Measurements from ENCODE around the gene ZFC3H1.

The ZFC3H1 gene

GRCh38 chr12:71666259-71666658 lies 2.6 kb upstream of the ZFC3H1 start:
- Histone ChIP-seq H3F3A (ENCODE audit: insufficient read depth) (peaks cover 11% of the 10 kb centered on the region), H3K36me3 (ENCODE audit: low read length) (no peaks in the 10 kb centered on the region), H3K4me2 (ENCODE audit: low read depth, low read length, poor library complexity, severe bottlenecking) (peak overlapping the region; percentile 93), H3K9ac (ENCODE audit: low read length) (no peak overlapping the region), H4K20me1 (ENCODE audit: low read depth, low read length) (peaks cover 12% of the 10 kb centered on the region), H3K27me3 (ENCODE audit: low read length) (no peaks in the 10 kb centered on the region), H3K27ac (ENCODE audit: low read depth, low read length) (no peak overlapping the region), H2AFZ (ENCODE audit: low read depth, low read length, severe bottlenecking) (no peak overlapping the region), H3K79me2 (ENCODE audit: insufficient read depth, low read length) (peaks cover 44% of the 10 kb centered on the region), H3K9me3 (ENCODE audit: insufficient read depth, low read length) (no peaks in the 10 kb centered on the region), H3K4me3 (ENCODE audit: insufficient read depth, low read length, poor library complexity, severe bottlenecking) (peak overlapping the region; percentile 78), H3K9me2 (replicated peaks; ENCODE audit: insufficient read depth, low read length) (no peaks in the 10 kb centered on the region)
- TF ChIP-seq, protein P1, sequence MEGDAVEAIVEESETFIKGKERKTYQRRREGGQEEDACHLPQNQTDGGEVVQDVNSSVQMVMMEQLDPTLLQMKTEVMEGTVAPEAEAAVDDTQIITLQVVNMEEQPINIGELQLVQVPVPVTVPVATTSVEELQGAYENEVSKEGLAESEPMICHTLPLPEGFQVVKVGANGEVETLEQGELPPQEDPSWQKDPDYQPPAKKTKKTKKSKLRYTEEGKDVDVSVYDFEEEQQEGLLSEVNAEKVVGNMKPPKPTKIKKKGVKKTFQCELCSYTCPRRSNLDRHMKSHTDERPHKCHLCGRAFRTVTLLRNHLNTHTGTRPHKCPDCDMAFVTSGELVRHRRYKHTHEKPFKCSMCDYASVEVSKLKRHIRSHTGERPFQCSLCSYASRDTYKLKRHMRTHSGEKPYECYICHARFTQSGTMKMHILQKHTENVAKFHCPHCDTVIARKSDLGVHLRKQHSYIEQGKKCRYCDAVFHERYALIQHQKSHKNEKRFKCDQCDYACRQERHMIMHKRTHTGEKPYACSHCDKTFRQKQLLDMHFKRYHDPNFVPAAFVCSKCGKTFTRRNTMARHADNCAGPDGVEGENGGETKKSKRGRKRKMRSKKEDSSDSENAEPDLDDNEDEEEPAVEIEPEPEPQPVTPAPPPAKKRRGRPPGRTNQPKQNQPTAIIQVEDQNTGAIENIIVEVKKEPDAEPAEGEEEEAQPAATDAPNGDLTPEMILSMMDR (IDR thresholded peaks at IDR 0.05; ENCODE audit: insufficient read depth, low read length, poor library complexity, severe bottlenecking): no peak
- no peak for TF ChIP-seq EZH2phosphoT487 (conservative IDR thresholded peaks at IDR 0.05; ENCODE audit: low read length)

DNA sequence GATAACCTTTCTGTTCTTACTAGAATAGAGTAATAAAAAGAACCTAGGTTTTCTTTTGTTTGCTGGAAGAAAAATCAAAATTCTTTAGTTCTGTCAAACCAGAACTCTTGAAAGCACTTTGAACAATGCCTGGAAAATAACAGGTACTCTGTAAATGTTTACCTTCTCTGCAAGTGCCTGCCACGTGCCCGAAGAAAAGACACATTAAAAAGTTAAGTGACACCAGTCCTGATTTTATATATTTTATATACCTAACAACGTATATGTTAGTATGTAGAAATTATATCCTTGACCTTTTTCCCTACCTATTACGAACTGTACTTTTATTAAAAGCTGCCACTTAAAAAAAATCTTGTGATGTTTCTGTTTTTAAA lies 1.4 kb upstream of the ZFC3H1 start:
- peaks cover 53% of the 10 kb centered on the region for H3K79me2 ChIP-seq (ENCODE audit: insufficient read depth, low read length)
- no peaks in the 10 kb centered on the region for H3K9me2 ChIP-seq (replicated peaks; ENCODE audit: insufficient read depth, low read length)
- H3K9ac ChIP-seq (ENCODE audit: low read length): peak overlapping the region; percentile 75
- peaks cover 3% of the 10 kb centered on the region; the same call in 1 of the 2 replicates for H3K36me3 ChIP-seq (ENCODE audit: low read length)
- TF ChIP-seq, protein P1 (IDR thresholded peaks at IDR 0.05; ENCODE audit: insufficient read depth, low read length, poor library complexity, severe bottlenecking): no peak
- TF ChIP-seq EZH2phosphoT487 (conservative IDR thresholded peaks at IDR 0.05; ENCODE audit: low read length): no peak
- H3K27me3 ChIP-seq (ENCODE audit: low read length): no peaks in the 10 kb centered on the region
- peak overlapping the region; percentile 97 for H3K27ac ChIP-seq (ENCODE audit: low read depth, low read length)
- H2AFZ ChIP-seq (ENCODE audit: low read depth, low read length, severe bottlenecking): peak overlapping the region; percentile 58
- H3K4me3 ChIP-seq (ENCODE audit: insufficient read depth, low read length, poor library complexity, severe bottlenecking): peak overlapping the region; percentile 78
- H3F3A ChIP-seq (ENCODE audit: insufficient read depth): peaks cover 11% of the 10 kb centered on the region
- H3K9me3 ChIP-seq (ENCODE audit: insufficient read depth, low read length): no peaks in the 10 kb centered on the region
- H4K20me1 ChIP-seq (ENCODE audit: low read depth, low read length): peaks cover 12% of the 10 kb centered on the region
- peak overlapping the region; percentile 93 for H3K4me2 ChIP-seq (ENCODE audit: low read depth, low read length, poor library complexity, severe bottlenecking)

- no peaks in the 10 kb centered on the region for H3K27me3 ChIP-seq (ENCODE audit: low read length)
- H3K9me2 ChIP-seq (replicated peaks; ENCODE audit: insufficient read depth, low read length): no peaks in the 10 kb centered on the region
- no peaks in the 10 kb centered on the region for H3K9me3 ChIP-seq (ENCODE audit: insufficient read depth, low read length)
- H3K79me2 ChIP-seq (ENCODE audit: insufficient read depth, low read length): peaks cover 58% of the 10 kb centered on the region
- peaks cover 8% of the 10 kb centered on the region; the same call in 1 of the 2 replicates for H3K36me3 ChIP-seq (ENCODE audit: low read length)
- H4K20me1 ChIP-seq (ENCODE audit: low read depth, low read length): peaks cover 12% of the 10 kb centered on the region
- peak overlapping the region; percentile 97 for H3K27ac ChIP-seq (ENCODE audit: low read depth, low read length)
- peak overlapping the region; percentile 58 for H2AFZ ChIP-seq (ENCODE audit: low read depth, low read length, severe bottlenecking)
- H3K9ac ChIP-seq (ENCODE audit: low read length): peak overlapping the region; percentile 75
- H3K4me3 ChIP-seq (ENCODE audit: insufficient read depth, low read length, poor library complexity, severe bottlenecking): peak overlapping the region; percentile 78
- H3F3A ChIP-seq (ENCODE audit: insufficient read depth): peaks cover 11% of the 10 kb centered on the region
- TF ChIP-seq, protein P1 (IDR thresholded peaks at IDR 0.05; ENCODE audit: insufficient read depth, low read length, poor library complexity, severe bottlenecking): no peak
- TF ChIP-seq EZH2phosphoT487 (conservative IDR thresholded peaks at IDR 0.05; ENCODE audit: low read length): no peak
- H3K4me2 ChIP-seq (ENCODE audit: low read depth, low read length, poor library complexity, severe bottlenecking): peak overlapping the region; percentile 93
These were observed 902 bp upstream of the ZFC3H1 start for GRCh38 chr12:71664411-71665089.
